Activated CD4-positive, alpha-beta T cell treated with anti-CD3 and anti-CD28 coated beads for 36 hours (primary cell): ENCODE data around the gene PHF21B. TPM values are rescaled to one million over a fixed set of nuclear protein-coding genes. Genes with fewer than 3 reads are reported as not detected.

Experiments used
- ATAC-seq: fragments of 200-7000 bp; cut with Tn5 transposase; one replicate; pipeline ENCODE4 v1.10.0; 2021; ENCODE audit warnings: mild to moderate bottlenecking, moderate library complexity
- CTCF ChIA-PET: fragments of 350-600 bp; sonication (Branson Sonifier 250); formaldehyde crosslinking; loops from one replicate; lab custom pipeline; 2021; ENCODE audit warnings: antibody characterized with exemption; lab: Charles Lee
- POLR2A ChIA-PET: fragments of 350-600 bp; sonication (Branson Sonifier 250); formaldehyde crosslinking; loops from one replicate; lab custom pipeline; 2021; ENCODE audit warnings: antibody characterized with exemption, inconsistent platforms; lab: Charles Lee
- DNase-seq: peaks from one replicate; pipeline ENCODE4 v3.0.0-alpha.2; 2020
- H3K27ac Mint-ChIP-seq: one replicate; pipeline ENCODE4 v1.8.0; 2021; ENCODE audit warnings: mixed read lengths
- H3K27me3 Mint-ChIP-seq: one replicate; pipeline ENCODE4 v1.8.0; 2021; ENCODE audit warnings: mixed read lengths
- H3K36me3 Mint-ChIP-seq: one replicate; pipeline ENCODE4 v1.8.0; 2021; ENCODE audit warnings: low read depth, mixed read lengths
- H3K4me1 Mint-ChIP-seq: one replicate; pipeline ENCODE4 v1.8.0; 2021; ENCODE audit warnings: mixed read lengths
- H3K4me3 Mint-ChIP-seq: one replicate; pipeline ENCODE4 v1.8.0; 2021; ENCODE audit warnings: mild to moderate bottlenecking, moderate library complexity, mixed read lengths
- H3K9me3 Mint-ChIP-seq: one replicate; pipeline ENCODE4 v1.8.0; 2021; ENCODE audit warnings: low read depth, mixed read lengths
- intact Hi-C, 2 experiments: fragments of 100-400 bp; cut with DNase I in 1 of 2; cut with micrococcal nuclease in 1 of 2; formaldehyde crosslinking; loops; one replicate each; pipeline versions ENCODE4 v1.14.2 to v1.15.1; 2022 to 2024; cut with DNase I, micrococcal nuclease
- total RNA-seq, 2 experiments: library from RNA; stranded (reverse); gene quantifications; one replicate each; pipeline ENCODE4 v1.2.3, GENCODE V29; 2021

Gene PHF21B
- total RNA-seq, 2 experiments from 2014 or later, result not detected

DNA sequence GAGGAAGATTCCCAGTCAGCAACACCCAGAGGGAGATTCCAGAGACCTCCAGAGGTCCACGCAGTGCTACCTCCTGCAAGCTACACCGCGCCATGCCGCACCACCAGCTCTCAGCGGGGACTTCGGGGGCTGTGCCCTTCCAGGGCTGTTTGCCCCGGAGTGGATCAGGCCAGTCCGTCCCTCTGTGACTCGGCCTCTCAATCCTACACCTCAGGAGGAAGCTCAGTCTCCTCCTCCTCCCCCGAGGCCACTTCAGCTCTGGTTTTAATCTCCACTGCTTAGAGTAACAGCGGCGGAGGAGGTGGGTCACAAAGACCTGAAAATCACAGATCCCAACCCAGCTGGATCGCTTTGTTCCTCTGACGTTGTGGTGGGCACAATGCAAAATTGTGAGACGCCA is 68.6 kb downstream of the PHF21B start:
- ATAC-seq (no peak), DNase-seq (no peak)
- Mint-ChIP-seq H3K4me1 (no peaks in the 10 kb centered on the region), H3K36me3 (no peaks in the 10 kb centered on the region), H3K27ac (no peak overlapping the region), H3K4me3 (no peak overlapping the region), H3K27me3 (peaks cover under 1% of the 10 kb centered on the region), H3K9me3 (no peaks in the 10 kb centered on the region)
- ChIA-PET CTCF (interaction anchor here (0.6 kb wide), 1 partner anchor 13 kb away, joined by 3 read pairs; no protein-coding TSS in a partner anchor), POLR2A (no interaction called here)
- intact Hi-C loops, result no loop called here

DNA sequence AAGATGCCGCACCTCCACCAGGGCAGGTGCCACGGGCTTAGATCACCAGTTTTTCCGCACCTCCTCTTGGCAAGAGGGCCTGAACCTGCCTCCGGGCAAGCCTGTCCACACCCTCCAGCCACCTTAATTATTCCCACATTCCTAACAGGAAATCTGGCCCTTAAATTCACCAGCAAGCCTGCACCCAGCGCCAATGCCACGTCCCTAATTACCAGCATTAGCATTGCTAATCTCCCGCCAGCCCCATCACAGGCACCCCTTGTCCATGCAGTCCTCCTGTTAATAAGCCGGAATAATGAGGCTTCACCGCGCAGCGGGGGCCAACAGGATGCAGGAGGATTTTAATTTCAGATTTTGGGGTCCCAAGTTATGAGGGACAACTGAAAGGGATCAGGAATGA is 69.7 kb downstream of the PHF21B start:
- Mint-ChIP-seq H3K27me3 (no peaks in the 10 kb centered on the region), H3K4me3 (no peak overlapping the region), H3K27ac (no peak overlapping the region), H3K9me3 (no peaks in the 10 kb centered on the region), H3K36me3 (no peaks in the 10 kb centered on the region), H3K4me1 (no peaks in the 10 kb centered on the region)
- ATAC-seq (no peak), DNase-seq (no peak)
- POLR2A ChIA-PET, result no interaction called here
- CTCF ChIA-PET, result no interaction called here
- intact Hi-C loops, result no loop called here

DNA sequence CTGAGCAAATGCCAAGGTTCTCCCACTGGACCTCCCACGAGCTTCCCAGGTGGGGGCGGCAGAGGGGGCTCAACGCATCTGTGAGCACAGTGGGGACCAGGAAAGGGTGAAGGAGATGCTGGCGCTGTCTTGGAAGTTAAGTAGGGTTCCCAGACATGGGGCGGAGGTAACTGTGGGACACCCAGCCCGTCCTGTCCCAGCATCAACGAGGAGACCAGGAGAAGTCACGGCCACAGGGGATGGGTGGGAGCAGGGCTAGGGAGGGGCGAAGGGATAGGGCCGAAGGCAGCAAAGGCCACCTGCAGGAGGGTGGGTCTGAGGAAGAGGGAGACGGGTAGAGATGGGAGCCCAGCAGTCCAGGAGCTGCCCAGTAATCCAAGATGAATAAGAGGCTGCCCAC is 70.4 kb downstream of the PHF21B start:
- DNase-seq (no peak), ATAC-seq (no peak)
- H3K9me3 Mint-ChIP-seq, result no peaks in the 10 kb centered on the region
- no peak overlapping the region for H3K4me3 Mint-ChIP-seq
- no peaks in the 10 kb centered on the region for H3K4me1 Mint-ChIP-seq
- ChIA-PET CTCF (interaction anchor here (0.7 to 1.0 kb wide), 2 partner anchors 33 to 157 kb away, joined by 3 to 6 read pairs; no protein-coding TSS in a partner anchor), POLR2A (interaction anchor here (0.6 kb wide), 1 partner anchor 99 kb away, joined by 3 read pairs; no protein-coding TSS in a partner anchor)
- H3K27me3 Mint-ChIP-seq, result no peaks in the 10 kb centered on the region
- intact Hi-C loops, result no loop called here
- H3K27ac Mint-ChIP-seq, result no peak overlapping the region
- H3K36me3 Mint-ChIP-seq, result no peaks in the 10 kb centered on the region

DNA sequence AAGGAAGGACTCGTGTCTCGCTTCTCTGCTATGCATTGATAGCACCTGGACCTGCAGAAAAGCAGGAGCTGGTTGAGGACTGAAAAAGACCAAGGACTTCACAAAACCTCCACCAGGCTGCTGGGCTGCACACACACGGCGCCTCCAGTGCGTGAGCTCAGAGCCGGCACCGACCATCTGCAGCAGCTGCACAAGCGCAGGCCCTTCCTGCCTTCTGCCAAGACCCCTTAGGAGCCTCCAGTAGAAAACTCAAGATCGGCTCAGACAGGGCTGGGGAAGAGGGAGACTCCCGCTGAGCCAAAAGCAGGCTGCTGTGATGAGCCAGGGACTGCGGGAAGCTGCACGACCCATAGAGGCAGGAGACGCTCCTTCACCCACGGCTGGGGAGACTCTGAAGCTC is 70.9 kb downstream of the PHF21B start:
- no peak overlapping the region for H3K27ac Mint-ChIP-seq
- no peaks in the 10 kb centered on the region for H3K27me3 Mint-ChIP-seq
- H3K9me3 Mint-ChIP-seq, result no peaks in the 10 kb centered on the region
- DNase-seq (no peak), ATAC-seq (no peak)
- ChIA-PET CTCF (interaction anchor here (0.7 to 1.0 kb wide), 2 partner anchors 33 to 157 kb away, joined by 3 to 6 read pairs; no protein-coding TSS in a partner anchor), POLR2A (interaction anchor here (0.6 kb wide), 1 partner anchor 98 kb away, joined by 3 read pairs; no protein-coding TSS in a partner anchor)
- no peaks in the 10 kb centered on the region for H3K36me3 Mint-ChIP-seq
- H3K4me1 Mint-ChIP-seq, result no peaks in the 10 kb centered on the region
- intact Hi-C loops, result no loop called here
- no peak overlapping the region for H3K4me3 Mint-ChIP-seq

DNA sequence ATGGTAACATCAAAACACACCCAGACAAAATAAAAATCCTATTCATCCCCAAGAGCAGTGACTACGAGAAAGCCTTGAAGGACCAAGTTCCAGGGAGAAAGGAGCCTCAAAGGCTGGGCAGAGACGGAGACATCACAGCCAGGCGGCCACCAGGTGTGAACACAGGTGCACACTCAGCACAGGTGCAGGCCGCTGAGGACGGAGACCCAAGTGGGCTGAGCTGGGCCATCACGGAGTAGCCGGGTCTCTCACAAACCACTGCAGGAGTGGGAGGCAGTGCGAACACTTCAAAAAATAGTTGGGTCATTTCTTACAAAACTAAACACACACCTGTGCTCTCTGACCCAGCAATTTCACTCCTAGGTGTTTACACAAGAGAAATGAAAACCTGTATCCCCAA is 72.6 kb downstream of the PHF21B start:
- Mint-ChIP-seq H3K4me3 (no peak overlapping the region), H3K36me3 (no peaks in the 10 kb centered on the region), H3K9me3 (no peaks in the 10 kb centered on the region), H3K4me1 (no peaks in the 10 kb centered on the region), H3K27ac (no peak overlapping the region), H3K27me3 (no peaks in the 10 kb centered on the region)
- no peak for ATAC-seq
- ChIA-PET CTCF (no interaction called here), POLR2A (no interaction called here)
- intact Hi-C loops, result no loop called here
- no peak for DNase-seq

DNA sequence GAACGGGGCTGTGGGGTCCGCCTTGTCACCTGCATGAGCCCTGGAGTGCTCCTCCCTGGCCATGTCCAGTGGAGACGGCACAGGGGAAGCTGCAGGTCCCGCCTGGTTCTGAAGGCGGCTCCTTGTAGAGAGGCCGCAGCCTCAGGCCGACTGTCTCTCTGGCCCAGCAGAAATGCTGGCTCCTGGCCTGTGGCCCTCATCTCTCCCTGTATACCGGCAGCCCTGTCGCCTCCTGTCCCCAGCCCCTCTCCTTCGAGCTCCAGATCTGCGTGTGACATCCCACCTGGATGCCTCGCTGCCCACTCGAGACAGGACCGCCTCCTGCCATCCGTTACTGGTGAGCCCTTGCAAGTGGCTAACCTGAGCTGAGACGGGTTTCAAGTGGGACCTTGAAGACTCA is 73.6 kb downstream of the PHF21B start:
- DNase-seq (no peak), ATAC-seq (no peak)
- no peaks in the 10 kb centered on the region for H3K36me3 Mint-ChIP-seq
- no peaks in the 10 kb centered on the region for H3K9me3 Mint-ChIP-seq
- H3K4me3 Mint-ChIP-seq, result no peak overlapping the region
- CTCF ChIA-PET, result no interaction called here
- intact Hi-C loops, result no loop called here
- H3K4me1 Mint-ChIP-seq, result no peaks in the 10 kb centered on the region
- no peak overlapping the region for H3K27ac Mint-ChIP-seq
- POLR2A ChIA-PET, result no interaction called here
- no peaks in the 10 kb centered on the region for H3K27me3 Mint-ChIP-seq

DNA sequence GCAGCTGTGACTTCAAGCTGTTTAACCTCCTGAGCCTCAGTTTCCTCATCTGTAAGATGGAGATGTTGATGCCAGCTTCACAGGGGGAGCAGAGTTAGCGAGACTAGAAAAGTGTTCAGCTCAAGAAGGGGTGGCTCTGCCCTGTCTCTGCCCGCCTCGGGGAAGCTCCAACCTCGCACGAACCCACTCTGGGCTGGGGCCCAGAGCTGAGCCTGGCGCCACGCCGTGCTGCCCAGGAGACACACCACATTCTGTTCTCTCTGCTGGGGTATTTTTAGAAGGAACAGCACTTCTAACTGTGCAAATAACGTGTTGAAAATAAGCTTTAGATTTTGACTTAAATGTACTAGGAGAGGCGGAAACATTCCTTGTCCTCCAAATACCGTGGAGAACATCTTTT is 74.1 kb downstream of the PHF21B start:
- CTCF ChIA-PET, result no interaction called here
- Mint-ChIP-seq H3K36me3 (no peaks in the 10 kb centered on the region), H3K4me3 (no peak overlapping the region), H3K27ac (no peak overlapping the region), H3K27me3 (no peaks in the 10 kb centered on the region), H3K9me3 (no peaks in the 10 kb centered on the region), H3K4me1 (no peaks in the 10 kb centered on the region)
- ATAC-seq (no peak), DNase-seq (no peak)
- POLR2A ChIA-PET, result no interaction called here
- intact Hi-C loops, result no loop called here

DNA sequence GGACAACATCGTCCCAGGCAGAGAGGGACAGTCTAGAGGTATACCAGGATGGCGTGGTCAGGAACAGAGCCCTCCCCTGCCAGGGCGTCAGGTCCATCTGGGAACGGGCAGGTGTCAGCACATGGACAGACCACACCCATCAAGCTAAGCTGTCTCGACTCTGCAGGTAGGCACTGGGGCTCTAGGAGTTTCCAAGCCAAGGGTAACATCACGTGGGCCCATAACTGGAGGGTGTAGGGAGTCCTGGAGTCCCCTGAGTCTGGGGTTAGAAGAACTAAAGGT is 75.4 kb downstream of the PHF21B start:
- H3K4me3 Mint-ChIP-seq, result no peak overlapping the region
- H3K27me3 Mint-ChIP-seq, result no peaks in the 10 kb centered on the region
- ChIA-PET CTCF (interaction anchor here (0.6 kb wide), 1 partner anchor 14 kb away, joined by 4 read pairs; no protein-coding TSS in a partner anchor), POLR2A (no interaction called here)
- no peaks in the 10 kb centered on the region for H3K36me3 Mint-ChIP-seq
- no peak for DNase-seq
- no peaks in the 10 kb centered on the region for H3K9me3 Mint-ChIP-seq
- no peak for ATAC-seq
- no peak overlapping the region for H3K27ac Mint-ChIP-seq
- intact Hi-C loops, result no loop called here
- H3K4me1 Mint-ChIP-seq, result no peaks in the 10 kb centered on the region

DNA sequence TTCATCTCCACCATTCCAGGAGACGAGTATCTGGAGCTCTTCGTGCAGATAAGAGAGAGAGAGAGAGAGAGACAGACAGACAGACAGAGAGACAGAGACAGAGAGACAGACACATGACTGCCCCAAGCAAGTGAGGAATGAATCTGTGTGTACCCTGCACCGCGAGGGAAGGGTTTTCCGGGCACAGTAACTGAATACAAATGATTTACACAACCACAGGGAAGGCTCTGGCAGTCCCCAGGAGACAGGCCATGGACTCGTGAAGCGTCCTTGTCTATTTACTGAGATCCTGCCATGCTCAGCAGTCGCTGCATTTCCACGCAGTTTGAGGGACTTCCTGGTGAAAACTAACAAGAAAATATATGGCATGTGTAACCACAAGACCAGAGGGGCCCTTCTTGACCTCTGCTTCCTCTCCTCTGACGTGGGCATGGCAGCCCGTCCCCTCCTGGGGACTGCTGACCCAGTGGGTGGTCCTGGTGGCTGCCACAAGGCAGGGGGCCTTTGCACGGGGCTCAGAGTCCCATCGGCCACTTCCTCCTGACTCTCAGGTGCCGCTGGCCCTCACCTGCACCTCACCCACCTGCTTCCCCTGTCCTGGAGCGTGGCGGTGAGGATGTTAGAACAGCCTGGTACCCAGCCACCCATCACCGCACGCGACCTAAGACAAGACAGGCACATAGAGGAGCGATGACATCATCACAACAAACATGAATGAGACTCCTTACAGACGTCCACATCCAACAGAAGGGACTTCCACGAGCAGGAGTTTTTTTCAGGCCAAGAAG is 75.9 kb downstream of the PHF21B start:
- ATAC-seq, result no peak
- H3K4me3 Mint-ChIP-seq, result no peak overlapping the region
- no peaks in the 10 kb centered on the region for H3K9me3 Mint-ChIP-seq
- no peak overlapping the region for H3K27ac Mint-ChIP-seq
- CTCF ChIA-PET, result no interaction called here
- POLR2A ChIA-PET, result no interaction called here
- H3K27me3 Mint-ChIP-seq, result no peaks in the 10 kb centered on the region
- H3K36me3 Mint-ChIP-seq, result no peaks in the 10 kb centered on the region
- intact Hi-C loops, result no loop called here
- no peak for DNase-seq
- H3K4me1 Mint-ChIP-seq, result no peaks in the 10 kb centered on the region

DNA sequence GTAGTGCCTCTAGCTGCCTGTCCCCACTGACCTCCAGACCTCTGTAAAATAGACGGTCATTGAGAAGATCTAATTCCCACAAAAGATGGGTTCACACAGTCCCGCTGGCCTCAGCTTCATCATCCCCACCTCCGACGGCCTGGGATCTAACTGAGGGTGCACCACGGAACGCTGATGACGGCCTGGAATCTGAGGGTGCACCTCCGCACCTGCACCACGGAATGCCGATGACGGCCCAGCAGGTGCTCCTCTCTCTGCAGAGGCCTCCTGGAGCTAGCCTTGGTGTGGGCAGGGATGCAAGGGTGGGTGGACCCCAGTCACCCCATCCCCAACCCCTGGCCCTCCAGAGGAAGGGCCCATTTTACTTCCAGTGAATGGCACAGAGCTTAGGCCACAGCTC is 77.3 kb downstream of the PHF21B start:
- no peak overlapping the region for H3K27ac Mint-ChIP-seq
- H3K4me3 Mint-ChIP-seq, result no peak overlapping the region
- intact Hi-C loops, result no loop called here
- ChIA-PET POLR2A (no interaction called here), CTCF (no interaction called here)
- no peaks in the 10 kb centered on the region for H3K36me3 Mint-ChIP-seq
- ATAC-seq, result no peak
- DNase-seq, result no peak
- no peaks in the 10 kb centered on the region for H3K9me3 Mint-ChIP-seq
- H3K4me1 Mint-ChIP-seq, result no peaks in the 10 kb centered on the region
- no peaks in the 10 kb centered on the region for H3K27me3 Mint-ChIP-seq

DNA sequence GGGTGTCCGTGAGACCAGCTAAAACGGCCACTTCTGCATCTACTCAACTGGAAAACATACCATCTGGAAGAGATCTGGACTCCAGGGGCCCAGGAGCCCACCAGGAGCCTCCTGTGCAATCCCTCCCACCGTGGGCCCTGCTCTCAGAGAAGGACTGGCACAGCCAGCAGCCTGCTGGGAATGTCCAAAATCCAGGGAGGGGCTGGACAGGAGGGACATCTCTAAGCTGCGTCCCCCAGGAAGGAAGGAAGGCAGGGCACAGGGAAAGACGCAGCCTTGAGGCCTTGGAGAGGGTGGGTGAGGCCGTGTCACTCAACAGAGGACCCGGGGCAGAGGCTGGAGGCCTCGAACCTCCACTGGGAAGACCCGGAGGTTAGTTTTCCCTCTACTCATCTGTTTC is 78.0 kb downstream of the PHF21B start:
- no peaks in the 10 kb centered on the region for H3K36me3 Mint-ChIP-seq
- intact Hi-C loops, result no loop called here

DNA sequence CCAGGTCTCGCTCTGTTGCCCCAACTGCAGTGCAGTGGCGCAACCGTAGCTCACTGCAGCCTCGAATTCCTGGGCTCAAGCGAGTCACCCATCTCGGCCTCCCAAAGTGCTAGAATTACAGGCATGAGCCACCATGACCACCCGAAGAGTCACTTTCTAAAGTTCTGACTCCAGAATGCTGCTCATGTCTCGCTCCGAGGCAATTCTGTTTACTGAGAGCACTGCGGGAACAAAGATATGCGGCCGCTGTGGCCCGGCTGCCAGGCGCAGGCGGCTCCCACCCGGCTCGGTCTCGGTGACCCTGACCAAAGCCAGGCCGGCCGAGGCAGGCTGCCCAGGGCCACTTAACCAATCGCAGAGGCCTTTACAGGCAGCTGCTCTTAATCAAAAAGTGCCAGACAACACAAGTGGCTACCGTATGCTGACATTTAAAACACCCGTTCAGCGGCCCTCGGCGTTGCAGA is 78.7 kb downstream of the PHF21B start:
- Mint-ChIP-seq H3K4me3 (no peak overlapping the region), H3K4me1 (no peaks in the 10 kb centered on the region), H3K27ac (no peak overlapping the region), H3K36me3 (no peaks in the 10 kb centered on the region), H3K9me3 (no peaks in the 10 kb centered on the region), H3K27me3 (no peaks in the 10 kb centered on the region)
- intact Hi-C loops, result no loop called here
- DNase-seq (no peak), ATAC-seq (no peak)
- ChIA-PET CTCF (no interaction called here), POLR2A (no interaction called here)

More for the DNA sequence above, 78.0 kb downstream of the PHF21B start:
- Mint-ChIP-seq H3K9me3 (no peaks in the 10 kb centered on the region), H3K4me3 (no peak overlapping the region), H3K4me1 (no peaks in the 10 kb centered on the region), H3K27ac (no peak overlapping the region), H3K27me3 (no peaks in the 10 kb centered on the region)
- DNase-seq (no peak), ATAC-seq (no peak)
- ChIA-PET CTCF (no interaction called here), POLR2A (no interaction called here)
